ENCODE measurements around the gene CTSW. TPM values are rescaled to one million over a fixed set of nuclear protein-coding genes. Genes with fewer than 3 reads are reported as not detected.
A peak's percentile ranks its signal among the peaks of the same experiment; 100 is the strongest.

Gene CTSW
- total and polyA plus RNA-seq, 7 experiments from 2014 or later = 24.9 to 148 (median 31.7) TPM

DNA sequence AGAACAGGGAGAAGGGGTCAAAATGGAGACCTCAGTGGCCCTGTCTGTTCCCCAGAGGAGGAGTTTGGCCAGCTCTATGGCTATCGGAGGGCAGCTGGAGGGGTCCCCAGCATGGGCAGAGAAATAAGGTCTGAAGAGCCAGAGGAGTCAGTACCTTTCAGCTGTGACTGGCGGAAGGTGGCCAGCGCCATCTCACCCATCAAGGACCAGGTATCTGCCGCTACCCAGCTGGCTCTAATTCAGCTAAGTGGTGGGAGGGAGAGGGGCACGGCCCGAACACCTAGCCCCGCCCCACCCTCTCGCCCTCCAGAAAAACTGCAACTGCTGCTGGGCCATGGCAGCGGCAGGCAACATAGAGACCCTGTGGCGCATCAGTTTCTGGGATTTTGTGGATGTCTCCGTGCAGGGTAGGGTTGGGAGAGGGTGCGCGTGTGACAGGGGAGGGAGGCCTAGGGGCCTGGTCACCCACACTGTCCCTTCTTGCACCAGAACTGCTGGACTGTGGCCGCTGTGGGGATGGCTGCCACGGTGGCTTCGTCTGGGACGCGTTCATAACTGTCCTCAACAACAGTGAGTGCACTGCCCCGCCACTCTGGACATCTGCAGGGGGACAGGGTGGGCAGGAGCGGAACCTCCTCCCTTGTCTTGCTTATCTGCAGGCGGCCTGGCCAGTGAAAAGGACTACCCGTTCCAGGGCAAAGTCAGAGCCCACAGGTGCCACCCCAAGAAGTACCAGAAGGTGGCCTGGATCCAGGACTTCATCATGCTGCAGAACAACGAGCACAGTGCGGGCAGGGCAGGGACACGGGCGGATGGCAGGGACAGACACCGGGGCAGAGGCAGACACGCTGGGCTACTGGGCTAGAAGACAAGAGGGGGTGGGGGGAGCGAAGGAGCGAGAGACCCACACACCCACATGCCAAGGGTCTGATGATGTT lies 2.8 kb downstream of the CTSW start:
- no peak overlapping the region for H3K27ac ChIP-seq (ENCODE audit: low read depth, low read length)
- H3K9me3 ChIP-seq (ENCODE audit: control insufficient read depth in 2 of 3, low read length in 3 of 3) = no peaks in the 10 kb centered on the region
- H3K9me3 Mint-ChIP-seq = peaks cover 0 to 1% (median 0%) of the 10 kb centered on the region in 11 donors
- H3K4me1 ChIP-seq (ENCODE audit: control insufficient read depth in 2 of 2, insufficient read depth in 2 of 2, low read length in 2 of 2) = peaks cover 31 to 34% of the 10 kb centered on the region in 2 donors
- CTCF ChIA-PET = interaction anchor here (0.5 to 3.6 kb wide), 8 partner anchors 8 to 179 kb away, joined by 3 to 38 read pairs (median 4); partner anchors contain the start of genes CCDC85B, MUS81 and SNX32
- H3K4me3 Mint-ChIP-seq = peak overlapping the region in 1 of 10 donors; percentile 66
- no peak for ATAC-seq
- intact Hi-C loops (cut with micrococcal nuclease) = no loop called here
- no peaks in the 10 kb centered on the region for H3K27me3 Mint-ChIP-seq
- POLR2A ChIA-PET = interaction anchor here (0.8 to 5.4 kb wide), 4 partner anchors 8 to 79 kb away, joined by 3 to 73 read pairs (median 27); partner anchors contain the start of genes CCDC85B, CFL1, FIBP and MUS81
- peaks cover 0 to 9% (median 3%) of the 10 kb centered on the region in 5 donors for H3K36me3 Mint-ChIP-seq
- H3K27ac Mint-ChIP-seq = peak overlapping the region in 6 of 9 donors; percentile 14 to 72 (median 46)
- peaks cover 0 to 27% (median 0%) of the 10 kb centered on the region in 3 experiments for H3K36me3 ChIP-seq (ENCODE audit: control insufficient read depth in 2 of 3, insufficient read depth in 3 of 3, low read length in 3 of 3)
- H3K27me3 ChIP-seq (ENCODE audit: control insufficient read depth in 2 of 2, insufficient read depth in 2 of 2, low read length in 2 of 2) = no peaks in the 10 kb centered on the region
- DNase-seq = peak in 1 of 9 donors; percentile 7
- H3K4me1 Mint-ChIP-seq = peaks cover 20 to 64% (median 36%) of the 10 kb centered on the region in 7 donors
- H3K4me3 ChIP-seq (ENCODE audit: low read length) = no peak overlapping the region

GRCh38 chr11:65883058-65883761 lies 3.6 kb downstream of the CTSW start:
- Mint-ChIP-seq H3K4me3 (no peak overlapping the region), H3K27ac (peak overlapping the region in 3 of 9 donors; percentile 14 to 93 (median 68)), H3K9me3 (peaks cover 0 to 1% (median 0%) of the 10 kb centered on the region in 11 donors), H3K36me3 (peaks cover 0 to 10% (median 3%) of the 10 kb centered on the region in 5 donors), H3K4me1 (peaks cover 20 to 64% (median 38%) of the 10 kb centered on the region in 7 donors), H3K27me3 (no peaks in the 10 kb centered on the region)
- H3K36me3 ChIP-seq (ENCODE audit: control insufficient read depth in 2 of 3, insufficient read depth in 3 of 3, low read length in 3 of 3) = peaks cover 0 to 27% (median 0%) of the 10 kb centered on the region in 3 experiments
- ChIA-PET POLR2A (interaction anchor here (12.3 kb wide), 1 partner anchor 20 kb away, joined by 316 read pairs; the partner anchor contains the start of genes CFL1 and MUS81), CTCF (interaction anchor here (0.8 to 9.0 kb wide), 13 partner anchors 12 to 270 kb away, joined by 3 to 159 read pairs (median 7); partner anchors contain the start of genes AP5B1, CFL1, MUS81 and SNX32)
- H3K27me3 ChIP-seq (ENCODE audit: control insufficient read depth in 2 of 2, insufficient read depth in 2 of 2, low read length in 2 of 2) = no peaks in the 10 kb centered on the region
- peaks cover 38 to 40% of the 10 kb centered on the region in 2 donors for H3K4me1 ChIP-seq (ENCODE audit: control insufficient read depth in 2 of 2, insufficient read depth in 2 of 2, low read length in 2 of 2)
- ATAC-seq = no peak
- peak in 1 of 9 donors; percentile 7 for DNase-seq
- no peaks in the 10 kb centered on the region for H3K9me3 ChIP-seq (ENCODE audit: control insufficient read depth in 2 of 3, low read length in 3 of 3)
- no peak overlapping the region for H3K4me3 ChIP-seq (ENCODE audit: low read length)
- no peak overlapping the region for H3K27ac ChIP-seq (ENCODE audit: low read depth, low read length)
- intact Hi-C loops (cut with micrococcal nuclease) = no loop called here

- Histone ChIP-seq H3K27me3 (ENCODE audit: control insufficient read depth in 2 of 2, insufficient read depth in 2 of 2, low read length in 2 of 2) (no peaks in the 10 kb centered on the region), H3K9me3 (ENCODE audit: control insufficient read depth in 2 of 3, low read length in 3 of 3) (no peaks in the 10 kb centered on the region), H3K36me3 (ENCODE audit: control insufficient read depth in 2 of 3, insufficient read depth in 3 of 3, low read length in 3 of 3) (peaks cover 0 to 27% (median 0%) of the 10 kb centered on the region in 3 experiments), H3K27ac (ENCODE audit: low read depth, low read length) (peak overlapping the region; percentile 14), H3K4me3 (ENCODE audit: low read length) (no peak overlapping the region), H3K4me1 (ENCODE audit: control insufficient read depth in 2 of 2, insufficient read depth in 2 of 2, low read length in 2 of 2) (peaks cover 35 to 36% of the 10 kb centered on the region in 2 donors)
- POLR2A ChIA-PET = interaction anchor here (0.8 to 12.3 kb wide), 10 partner anchors 10 to 231 kb away, joined by 3 to 316 read pairs (median 6); partner anchors contain the start of genes C11orf68, CFL1, KAT5 and MUS81
- Mint-ChIP-seq H3K27ac (peak overlapping the region in 8 of 9 donors; percentile 70 to 93 (median 80)), H3K4me1 (peaks cover 26 to 65% (median 40%) of the 10 kb centered on the region in 7 donors), H3K4me3 (peak overlapping the region in 1 of 10 donors; percentile 29), H3K9me3 (peaks cover 0 to 3% (median 0%) of the 10 kb centered on the region in 11 donors), H3K36me3 (peaks cover 0 to 11% (median 3%) of the 10 kb centered on the region in 5 donors), H3K27me3 (no peaks in the 10 kb centered on the region)
- intact Hi-C loops (cut with micrococcal nuclease) = loop anchor here (1.0 kb wide), 6 partner anchors 11 to 173 kb away; partner anchors contain the start of gene MUS81 (in 2 of the 2)
- DNase-seq (peak in 1 of 9 donors; percentile 11), ATAC-seq (no peak)
- CTCF ChIA-PET = interaction anchor here (0.6 to 9.0 kb wide), 30 partner anchors 10 to 271 kb away, joined by 3 to 159 read pairs (median 5); partner anchors contain the start of genes AP5B1, CFL1, KAT5 and MUS81
Measured at GRCh38 chr11:65883786-65884715, 4.4 kb downstream of the CTSW start.

- Mint-ChIP-seq H3K27me3 (no peaks in the 10 kb centered on the region), H3K27ac (peak overlapping the region in 8 of 9 donors; percentile 70 to 93 (median 80)), H3K9me3 (peaks cover 0 to 3% (median 0%) of the 10 kb centered on the region in 11 donors), H3K4me3 (peak overlapping the region in 3 of 10 donors; percentile 29 to 63 (median 58)), H3K4me1 (peaks cover 29 to 65% (median 41%) of the 10 kb centered on the region in 7 donors), H3K36me3 (peaks cover 0 to 11% (median 3%) of the 10 kb centered on the region in 5 donors)
- no peaks in the 10 kb centered on the region for H3K9me3 ChIP-seq (ENCODE audit: control insufficient read depth in 2 of 3, low read length in 3 of 3)
- H3K4me3 ChIP-seq (ENCODE audit: low read length) = no peak overlapping the region
- ChIA-PET POLR2A (interaction anchor here (0.6 to 12.3 kb wide), 14 partner anchors 11 to 231 kb away, joined by 3 to 316 read pairs (median 4); partner anchors contain the start of genes BANF1, C11orf68, CFL1 and EIF1AD), CTCF (interaction anchor here (0.6 to 9.0 kb wide), 32 partner anchors 10 to 272 kb away, joined by 3 to 159 read pairs (median 4); partner anchors contain the start of genes AP5B1, CFL1, KAT5 and MUS81)
- peak; percentile 74 for ATAC-seq
- peak; percentile 68 to 87 (median 80) for DNase-seq
- H3K27me3 ChIP-seq (ENCODE audit: control insufficient read depth in 2 of 2, insufficient read depth in 2 of 2, low read length in 2 of 2) = no peaks in the 10 kb centered on the region
- peaks cover 0 to 27% (median 0%) of the 10 kb centered on the region in 3 experiments for H3K36me3 ChIP-seq (ENCODE audit: control insufficient read depth in 2 of 3, insufficient read depth in 3 of 3, low read length in 3 of 3)
- intact Hi-C loops (cut with micrococcal nuclease) = loop anchor here (1.0 kb wide), 6 partner anchors 11 to 173 kb away; partner anchors contain the start of gene MUS81 (in 2 of the 2)
- H3K4me1 ChIP-seq (ENCODE audit: control insufficient read depth in 2 of 2, insufficient read depth in 2 of 2, low read length in 2 of 2) = peaks cover 33 to 35% of the 10 kb centered on the region in 2 donors
- H3K27ac ChIP-seq (ENCODE audit: low read depth, low read length) = peak overlapping the region; percentile 9
Measured at GRCh38 chr11:65884716-65885092, 5.1 kb downstream of the CTSW start.

DNA sequence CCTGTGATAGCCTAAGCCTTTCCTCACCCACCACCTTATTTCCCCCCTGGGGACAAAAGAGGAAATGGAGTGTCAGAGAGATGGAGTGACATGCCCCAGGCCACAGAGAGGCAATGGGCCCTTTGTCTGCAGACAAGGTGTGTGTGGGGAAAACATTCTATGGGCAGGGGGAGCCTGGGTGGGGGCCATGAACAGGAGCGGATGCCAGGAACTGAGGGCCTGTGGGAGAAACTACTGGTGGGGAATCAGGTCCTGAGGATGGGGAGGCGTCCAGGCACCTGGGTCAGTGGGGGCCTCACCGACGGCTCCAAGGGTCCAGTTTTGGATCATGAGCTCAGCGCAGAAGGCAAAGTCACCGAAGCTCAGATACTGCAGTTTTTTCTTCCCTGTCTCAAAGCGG lies 5.6 kb downstream of the CTSW start:
- Histone ChIP-seq H3K27me3 (ENCODE audit: control insufficient read depth in 2 of 2, insufficient read depth in 2 of 2, low read length in 2 of 2) (no peaks in the 10 kb centered on the region), H3K27ac (ENCODE audit: low read depth, low read length) (peak overlapping the region; percentile 9), H3K4me3 (ENCODE audit: low read length) (no peak overlapping the region), H3K4me1 (ENCODE audit: control insufficient read depth in 2 of 2, insufficient read depth in 2 of 2, low read length in 2 of 2) (peaks cover 32 to 39% of the 10 kb centered on the region in 2 donors), H3K9me3 (ENCODE audit: control insufficient read depth in 2 of 3, low read length in 3 of 3) (no peaks in the 10 kb centered on the region), H3K36me3 (ENCODE audit: control insufficient read depth in 2 of 3, insufficient read depth in 3 of 3, low read length in 3 of 3) (peaks cover 0 to 27% (median 0%) of the 10 kb centered on the region in 3 experiments)
- H3K4me1 Mint-ChIP-seq = peaks cover 32 to 65% (median 44%) of the 10 kb centered on the region in 7 donors
- peaks cover 0 to 3% (median 0%) of the 10 kb centered on the region in 11 donors for H3K9me3 Mint-ChIP-seq
- peaks cover 0 to 11% (median 3%) of the 10 kb centered on the region in 5 donors for H3K36me3 Mint-ChIP-seq
- intact Hi-C loops (cut with micrococcal nuclease) = no loop called here
- H3K27ac Mint-ChIP-seq = peak overlapping the region in 6 of 9 donors; percentile 49 to 93 (median 82)
- ChIA-PET POLR2A (interaction anchor here (0.6 to 12.3 kb wide), 14 partner anchors 11 to 191 kb away, joined by 3 to 316 read pairs (median 4); partner anchors contain the start of genes BANF1, C11orf68, CFL1 and EIF1AD), CTCF (interaction anchor here (0.6 to 9.0 kb wide), 25 partner anchors 10 to 177 kb away, joined by 3 to 159 read pairs (median 6); partner anchors contain the start of genes AP5B1, CFL1, KAT5 and MUS81)
- H3K27me3 Mint-ChIP-seq = no peaks in the 10 kb centered on the region
- ATAC-seq (no peak), DNase-seq (no peak)
- peak overlapping the region in 1 of 10 donors; percentile 53 for H3K4me3 Mint-ChIP-seq

All from naive thymus-derived CD4-positive, alpha-beta T cell (primary cell).